Globus pallidus (tissue), 1 donor: ENCODE measurements around the gene PRICKLE2.

Source experiments
- DNase-seq: peaks from one replicate; pipeline ENCODE4 v3.0.0-alpha.2; 2015; ENCODE audit warnings: low spot score

Gene PRICKLE2

DNA sequence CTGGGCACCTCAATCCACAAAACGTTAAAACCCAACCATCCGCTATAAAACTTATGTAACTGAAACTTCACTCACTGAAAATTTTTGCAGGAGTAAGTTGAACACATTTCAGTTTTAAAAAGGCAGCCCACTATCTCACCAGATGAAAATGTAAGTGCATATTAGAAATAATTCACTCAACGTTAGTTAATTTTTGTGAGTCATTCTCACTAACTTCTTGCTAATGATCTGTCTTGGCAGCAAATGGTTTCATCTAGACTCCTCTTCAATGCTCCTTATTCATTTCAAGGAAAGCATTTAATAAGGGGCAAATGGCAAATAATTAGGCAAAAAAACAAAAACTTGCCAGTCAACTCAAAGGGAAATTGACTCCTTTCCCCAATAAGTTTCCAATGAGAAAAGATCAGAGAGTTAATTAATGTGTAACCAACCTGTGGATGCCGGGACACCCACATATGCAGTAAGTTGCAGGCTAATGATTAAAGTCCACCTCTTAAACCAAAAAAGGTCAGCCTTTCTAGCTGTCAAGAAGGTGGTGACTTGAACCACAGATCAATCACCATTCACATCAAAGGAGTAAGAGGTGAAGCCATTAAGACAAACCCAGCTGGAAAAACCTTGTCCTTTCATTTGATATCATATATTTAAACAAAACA lies 22.9 kb upstream of the PRICKLE2 start:
- no peak for DNase-seq

DNA sequence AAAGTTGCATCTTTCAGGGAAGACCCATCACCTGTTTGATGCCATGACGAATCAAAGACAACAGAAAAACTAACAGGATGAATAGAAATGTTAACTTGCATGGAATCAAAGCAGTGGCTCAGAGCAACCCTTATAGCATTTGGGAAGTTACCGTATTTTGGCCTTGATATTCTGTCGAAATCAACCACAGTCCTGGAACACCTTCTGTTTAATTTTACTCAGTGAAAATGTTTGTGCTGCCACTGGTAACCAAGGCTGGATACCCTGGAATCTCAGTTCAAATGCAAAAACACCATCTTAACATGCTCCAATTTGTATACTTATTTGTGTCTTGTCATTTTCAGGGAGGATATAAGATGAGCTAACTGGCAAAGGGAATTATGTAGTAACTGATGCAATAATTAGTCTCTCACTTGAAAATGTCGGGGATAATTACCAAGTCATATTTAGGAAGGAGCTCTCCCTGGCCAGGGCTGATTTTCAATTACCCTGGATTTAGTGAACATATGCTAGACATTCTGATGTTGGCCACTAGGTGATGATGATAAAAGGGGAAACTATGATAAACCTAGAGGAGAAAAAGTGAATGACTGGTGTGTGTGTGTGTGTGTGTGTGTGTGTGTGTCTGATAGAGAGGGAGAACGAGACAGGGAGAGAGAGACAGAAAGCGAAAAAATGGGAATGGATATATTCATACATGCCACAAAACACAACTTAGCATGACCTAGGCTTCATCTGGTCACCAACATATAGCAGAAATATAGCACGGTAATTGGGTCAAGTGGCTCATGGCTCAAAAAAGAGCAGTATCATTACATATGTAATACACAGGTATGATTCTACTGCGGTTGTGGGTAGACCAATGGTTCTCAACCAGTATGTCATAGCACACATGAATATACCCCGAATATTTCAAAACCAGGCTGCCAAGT lies 19.0 kb upstream of the PRICKLE2 start:
- no peak for DNase-seq

DNA sequence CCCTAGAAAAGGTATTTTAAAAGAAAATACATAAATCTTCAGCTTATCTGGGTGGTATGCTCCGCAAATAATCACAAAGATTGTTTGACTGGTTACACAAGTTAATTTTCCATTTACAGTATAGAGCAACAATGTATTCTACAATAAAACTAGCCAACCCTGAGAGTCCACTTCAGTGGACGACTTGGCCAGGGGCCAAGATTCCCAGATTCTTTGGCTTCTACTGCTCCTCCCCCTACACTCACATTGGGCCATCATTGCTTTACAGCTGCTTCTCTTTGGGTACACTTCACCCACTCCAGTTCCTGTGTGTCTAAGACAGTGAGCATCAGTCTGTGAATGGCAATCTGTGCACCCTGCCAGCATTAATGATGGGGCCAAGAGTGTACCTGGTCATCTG lies 17.2 kb upstream of the PRICKLE2 start:
- no peak for DNase-seq

DNA sequence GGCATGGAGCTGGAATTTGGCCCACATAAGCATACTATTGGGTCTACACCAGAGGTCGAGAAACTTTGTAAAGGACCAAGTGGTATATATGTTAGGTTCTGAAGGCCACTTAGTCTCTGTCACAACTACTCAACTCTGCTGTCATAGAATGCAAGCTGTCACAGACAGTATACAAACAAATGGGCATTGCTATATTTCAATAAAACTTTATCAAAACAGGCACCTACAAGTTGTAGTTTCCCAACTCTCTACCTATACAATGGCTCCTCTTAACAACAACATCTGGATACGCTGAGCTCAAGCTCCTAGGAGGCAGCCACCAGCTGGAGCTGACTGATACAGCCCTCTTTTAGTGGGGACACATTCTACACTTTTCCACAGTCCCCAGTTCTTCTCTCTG lies 15.7 kb upstream of the PRICKLE2 start:
- no peak for DNase-seq

DNA sequence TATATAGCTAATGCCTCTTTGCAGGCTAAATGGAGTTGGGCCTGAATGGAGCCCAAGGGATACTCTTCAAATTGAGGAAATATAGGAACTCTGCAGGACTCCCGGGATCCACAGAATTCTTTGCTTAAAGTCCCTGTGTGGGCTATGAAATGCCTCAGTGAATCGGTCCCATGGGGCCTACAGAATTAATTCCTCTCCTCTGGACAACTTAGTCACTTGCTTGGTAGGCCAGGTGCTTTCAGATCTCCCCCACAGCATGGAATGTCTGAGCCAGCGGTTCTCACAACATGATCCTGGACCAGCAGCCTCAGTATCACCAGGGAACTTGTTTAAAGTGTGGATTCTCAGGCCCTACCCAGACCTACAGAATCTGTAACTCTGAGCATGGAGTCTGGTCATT lies 15.1 kb upstream of the PRICKLE2 start:
- DNase-seq: no peak

DNA sequence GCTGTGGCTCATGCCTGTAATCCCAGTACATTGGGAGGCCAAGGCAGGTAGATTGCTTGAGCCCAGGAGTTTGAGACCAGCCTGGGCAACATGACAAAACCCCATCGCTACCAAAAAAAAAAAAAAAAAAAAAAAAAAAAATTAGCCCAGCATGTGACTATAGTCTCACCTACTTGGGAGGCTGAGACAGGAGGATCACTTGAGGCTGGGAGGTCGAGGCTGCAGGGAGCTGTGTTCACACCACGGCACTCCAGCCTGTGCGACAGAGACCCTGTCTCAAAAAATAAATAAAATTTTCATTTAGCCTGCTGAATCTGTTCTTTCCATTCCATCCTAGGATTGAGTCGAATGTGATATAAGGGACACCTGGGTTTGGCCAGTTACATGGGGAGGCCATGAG lies 14.6 kb upstream of the PRICKLE2 start:
- DNase-seq: no peak

DNA sequence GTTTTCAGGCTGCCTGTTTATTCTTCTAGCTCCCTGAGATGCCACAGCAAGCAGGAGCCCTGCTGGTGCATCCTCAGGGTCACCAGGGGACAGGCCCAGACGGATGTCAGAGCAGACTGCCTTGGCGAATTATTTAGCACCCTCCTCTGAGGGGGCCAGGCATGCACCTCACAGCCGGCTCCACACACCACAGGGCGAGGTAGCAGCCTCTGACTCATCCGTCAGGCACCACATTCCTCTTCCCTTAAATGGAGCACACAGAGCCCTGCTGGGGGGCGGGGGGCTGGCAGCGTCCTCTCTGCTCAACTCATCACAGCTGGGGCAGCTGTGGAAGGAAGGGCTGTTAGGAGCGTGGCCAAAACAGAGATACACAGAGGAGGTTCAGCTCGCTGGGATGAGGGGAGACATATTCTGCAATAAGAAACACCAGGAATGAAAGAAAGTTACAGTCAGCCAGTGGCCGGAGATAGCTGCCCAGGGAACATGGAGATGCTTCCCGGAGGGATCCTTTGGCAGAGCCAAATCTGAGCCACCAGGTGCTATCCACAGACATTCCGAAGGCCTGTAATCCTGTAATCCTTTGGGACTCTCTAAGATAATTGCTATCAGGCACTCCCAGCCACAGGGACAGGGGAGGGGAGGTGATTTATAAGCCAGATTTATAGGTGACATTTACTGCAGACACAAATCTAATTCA lies 13.9 kb upstream of the PRICKLE2 start:
- no peak for DNase-seq

DNA sequence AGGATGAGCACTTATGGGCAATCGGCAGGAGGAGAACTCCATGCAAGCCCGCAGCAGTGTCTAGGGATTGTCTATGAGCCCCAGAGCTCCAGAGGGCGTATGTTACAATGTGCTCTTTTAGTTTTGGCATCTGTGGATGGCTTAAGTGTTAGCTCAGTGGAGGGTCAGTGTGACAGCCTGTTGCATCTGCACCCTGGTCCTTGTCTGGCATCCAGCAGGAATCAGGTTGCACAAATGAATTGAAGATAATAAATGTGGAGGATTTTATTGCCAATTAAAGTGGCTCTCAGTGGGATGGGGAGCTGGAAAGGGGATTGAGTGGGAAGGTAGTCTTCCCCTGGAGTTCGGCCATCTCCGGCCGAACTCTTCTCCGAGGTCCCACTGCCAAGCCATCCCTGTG lies 11.8 kb upstream of the PRICKLE2 start:
- no peak for DNase-seq

DNA sequence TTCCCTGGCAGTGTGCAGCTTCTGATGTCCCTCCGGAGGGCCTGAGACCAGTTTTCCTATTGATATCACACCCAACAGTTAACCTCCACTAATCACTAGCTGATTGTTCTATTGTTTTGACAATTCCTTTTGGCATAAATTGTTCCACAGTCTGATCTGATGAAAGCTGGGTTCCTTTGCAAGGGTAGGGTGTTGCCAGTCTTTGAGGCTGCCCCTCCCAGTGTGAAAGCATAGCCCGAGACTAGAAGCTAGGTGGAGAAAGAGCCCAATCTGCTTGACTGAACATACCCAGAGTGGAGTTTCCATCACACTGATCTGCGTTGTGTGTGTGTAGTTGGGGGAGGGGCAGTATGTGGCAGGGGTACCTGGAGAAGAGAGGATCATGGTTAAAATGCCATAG lies 10.3 kb upstream of the PRICKLE2 start:
- no peak for DNase-seq

DNA sequence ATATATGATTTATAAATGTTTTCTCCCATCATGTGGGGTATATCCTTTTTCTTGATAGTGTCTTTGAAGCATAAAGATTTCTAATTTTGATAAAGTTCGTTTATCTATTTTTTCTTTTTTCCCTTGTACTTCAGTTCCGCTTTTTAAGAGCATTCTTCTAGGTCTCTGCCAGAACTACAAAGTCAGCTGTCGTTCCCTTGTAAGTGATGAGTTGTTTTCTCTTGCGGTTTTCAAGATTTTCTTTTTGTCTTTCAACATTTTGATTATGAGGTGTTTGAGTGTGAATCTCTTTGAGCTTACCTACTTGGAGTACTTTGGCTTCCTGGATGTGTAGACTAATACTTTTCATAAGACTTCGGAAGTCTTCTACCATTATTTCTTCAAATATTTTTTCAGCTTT lies 9.3 kb upstream of the PRICKLE2 start:
- no peak for DNase-seq

DNA sequence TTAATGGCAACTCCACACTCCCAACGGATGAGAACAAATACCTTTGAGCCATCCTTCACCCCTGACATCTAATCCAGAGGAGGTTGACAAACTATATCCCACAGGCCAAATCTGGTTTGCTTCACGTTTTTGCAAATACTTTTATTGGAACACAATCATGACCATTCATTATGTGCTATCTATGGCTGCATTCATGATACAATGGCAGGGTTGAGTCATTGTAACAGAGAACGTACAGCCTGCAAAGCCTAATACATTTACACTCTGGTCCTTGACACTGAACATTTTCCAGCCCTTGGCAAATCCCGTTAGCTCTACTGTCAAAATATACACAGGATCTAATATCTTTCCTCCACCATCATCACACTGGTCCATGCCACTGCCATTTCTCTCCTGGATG lies 7.6 kb upstream of the PRICKLE2 start:
- DNase-seq: no peak

DNA sequence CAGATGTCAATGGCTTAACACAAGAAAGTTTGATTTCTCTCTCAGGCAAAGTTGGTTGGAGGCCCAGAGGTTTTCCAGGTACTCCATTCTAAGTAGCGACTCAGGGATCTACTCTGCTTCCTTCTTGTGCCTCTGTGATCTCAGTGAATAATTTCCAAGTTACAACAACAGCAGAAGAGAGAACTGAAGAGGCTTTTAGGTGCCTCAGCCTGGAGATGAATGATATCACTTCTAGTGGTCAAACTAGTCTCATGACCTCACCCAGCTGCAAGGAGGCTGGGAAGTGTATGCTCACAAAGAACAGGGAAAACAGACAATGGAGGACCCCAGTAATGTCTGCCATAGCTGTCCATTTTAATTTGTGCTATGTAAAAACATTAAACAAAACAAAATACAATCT lies 4.6 kb upstream of the PRICKLE2 start:
- no peak for DNase-seq

DNA sequence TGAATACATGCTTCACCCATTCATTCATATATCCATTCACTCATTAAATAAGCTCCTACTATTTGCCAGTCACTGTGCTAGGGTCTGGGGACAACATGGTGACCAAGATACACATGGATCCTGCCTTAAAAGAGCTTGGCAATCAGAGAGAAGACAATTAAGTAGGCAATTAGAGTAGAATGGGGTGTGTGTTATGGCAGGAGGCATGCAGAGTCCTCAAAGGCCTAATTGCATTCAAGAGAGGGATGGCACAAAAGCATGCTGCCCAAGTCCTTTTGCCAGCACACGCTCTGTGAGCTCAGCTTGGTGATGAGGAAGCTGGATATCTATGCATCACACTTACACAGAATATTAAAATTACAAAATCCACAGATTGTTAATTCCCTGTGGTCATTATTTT lies 2.8 kb upstream of the PRICKLE2 start:
- no peak for DNase-seq

DNA sequence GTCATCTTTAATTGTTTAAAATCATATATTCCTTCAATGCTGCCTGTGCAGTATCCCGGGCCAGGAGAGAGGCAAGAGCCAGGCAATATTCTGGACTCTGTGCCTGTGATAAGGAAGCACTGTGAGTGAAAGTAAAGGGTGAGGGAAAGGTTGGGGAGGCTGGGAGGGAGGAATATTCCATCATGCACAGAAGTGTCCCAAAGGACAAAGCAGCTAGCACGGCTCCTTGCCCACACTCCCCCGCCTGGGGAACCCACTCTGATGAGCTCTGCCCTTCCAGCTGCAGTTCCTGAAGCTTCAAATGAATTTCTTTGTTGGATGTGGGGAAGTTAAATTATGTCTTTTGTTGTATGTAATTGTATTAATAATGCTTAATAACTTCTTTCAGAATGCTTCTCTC lies 1.5 kb upstream of the PRICKLE2 start:
- no peak for DNase-seq

DNA sequence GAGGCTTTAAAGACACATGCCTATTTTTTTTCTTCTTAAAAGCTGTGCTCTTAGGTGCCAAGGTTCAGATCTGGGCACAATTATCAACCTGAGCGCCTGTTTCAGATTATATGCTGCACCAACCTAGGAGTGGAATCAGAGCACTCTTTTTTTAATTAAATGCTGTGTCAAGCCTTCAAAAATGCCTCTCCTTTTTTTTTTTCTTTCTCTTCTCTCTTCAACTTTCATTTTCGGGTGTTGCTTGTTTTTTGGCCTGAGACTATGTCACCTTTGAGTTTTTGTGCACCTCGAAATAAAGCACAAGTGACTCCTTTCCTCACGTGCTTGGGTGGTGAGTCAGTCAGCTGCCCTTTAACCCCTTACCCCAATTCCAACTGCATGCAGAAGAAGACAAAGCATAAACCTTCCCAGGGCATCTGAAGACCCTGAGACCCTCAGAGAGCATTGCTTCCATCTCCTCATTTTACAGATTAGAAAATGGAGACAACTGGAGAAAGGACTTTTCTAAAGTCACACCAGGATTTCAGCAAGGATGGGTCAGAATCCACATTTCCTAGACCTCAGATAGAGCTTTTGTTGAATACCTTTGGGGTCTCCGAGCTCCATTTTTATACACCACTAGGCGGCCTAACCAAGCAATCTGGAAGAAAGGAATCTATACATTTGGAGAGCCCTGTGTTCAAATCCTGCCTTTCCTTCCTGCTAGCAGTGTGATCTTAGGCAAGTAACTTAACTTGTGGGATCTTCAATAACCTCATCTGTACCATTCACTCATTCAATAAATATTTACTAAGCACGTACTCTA lies 631 bp upstream of the PRICKLE2 start:
- DNase-seq: no peak

DNA sequence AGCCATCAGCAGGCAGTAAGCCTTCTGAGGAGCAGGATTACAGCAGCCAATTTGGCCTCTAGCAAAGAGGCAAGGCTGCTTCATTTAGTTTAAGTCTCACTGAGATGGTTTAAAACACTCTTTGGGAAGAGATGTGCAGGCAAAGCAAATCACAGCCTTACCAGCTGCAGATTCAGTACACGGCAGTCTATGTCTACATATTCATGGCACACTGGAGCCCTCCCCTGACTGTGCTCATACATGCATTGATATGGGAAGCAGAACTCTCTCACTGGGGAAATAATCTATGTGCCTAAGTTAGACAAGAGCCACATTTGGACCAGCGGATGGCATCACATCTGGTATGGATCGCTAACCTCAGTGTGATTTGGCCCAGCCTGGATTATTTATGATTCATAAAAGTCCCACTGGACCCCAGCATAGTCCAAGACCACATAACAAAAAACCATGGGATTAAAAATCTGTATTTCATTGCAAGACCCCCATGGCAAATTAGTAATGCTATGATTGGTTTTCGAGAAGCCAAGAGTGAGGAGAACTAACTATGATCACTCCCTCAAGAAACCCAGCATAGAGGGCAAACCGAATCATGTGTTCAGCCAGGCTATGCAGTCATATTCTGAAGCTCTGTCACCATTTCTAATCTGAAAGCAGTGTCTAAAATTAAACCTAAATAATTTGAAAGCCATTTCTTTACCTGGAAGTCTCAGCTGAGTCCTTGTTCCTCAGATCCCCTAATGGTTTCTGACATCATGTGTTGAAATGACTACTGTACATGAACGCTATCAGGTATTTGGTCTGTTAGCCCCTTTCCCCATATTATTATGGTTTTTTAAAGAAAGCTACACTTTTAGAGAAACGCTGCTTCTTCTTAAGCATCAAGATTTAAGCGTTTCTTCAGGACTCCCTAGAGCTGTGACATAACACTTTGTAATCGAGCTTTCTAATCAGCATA lies 1.2 kb downstream of the PRICKLE2 start:
- peak; percentile 75 for DNase-seq

DNA sequence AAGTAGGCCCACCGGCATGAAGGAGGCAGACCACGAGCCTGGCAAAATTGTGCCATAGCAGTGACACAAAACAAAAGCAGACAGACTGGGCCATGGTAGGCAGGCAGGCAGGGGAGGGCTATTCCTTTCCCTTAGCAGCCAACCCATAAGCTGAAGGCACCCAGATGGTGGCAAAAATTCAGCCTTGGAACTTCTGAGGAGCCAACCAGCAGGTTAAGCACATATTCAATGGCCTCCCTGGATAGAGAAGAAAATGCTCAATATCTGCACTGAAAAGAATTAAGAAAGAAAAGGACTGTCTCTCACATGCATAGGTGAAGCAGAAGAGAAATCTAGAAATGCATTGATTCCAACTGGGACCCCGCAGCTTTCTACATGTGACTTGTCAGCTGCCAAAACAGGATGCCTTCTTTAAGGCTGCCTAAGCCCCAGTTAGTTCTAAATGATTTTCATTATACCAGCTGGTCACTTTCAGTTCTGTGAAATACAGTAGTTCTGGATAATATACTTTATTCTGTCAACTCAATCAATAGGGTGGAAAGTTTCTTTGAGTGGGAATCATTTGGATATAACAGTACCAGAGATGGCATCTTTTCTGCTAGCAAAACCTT lies 2.7 kb downstream of the PRICKLE2 start:
- no peak for DNase-seq

DNA sequence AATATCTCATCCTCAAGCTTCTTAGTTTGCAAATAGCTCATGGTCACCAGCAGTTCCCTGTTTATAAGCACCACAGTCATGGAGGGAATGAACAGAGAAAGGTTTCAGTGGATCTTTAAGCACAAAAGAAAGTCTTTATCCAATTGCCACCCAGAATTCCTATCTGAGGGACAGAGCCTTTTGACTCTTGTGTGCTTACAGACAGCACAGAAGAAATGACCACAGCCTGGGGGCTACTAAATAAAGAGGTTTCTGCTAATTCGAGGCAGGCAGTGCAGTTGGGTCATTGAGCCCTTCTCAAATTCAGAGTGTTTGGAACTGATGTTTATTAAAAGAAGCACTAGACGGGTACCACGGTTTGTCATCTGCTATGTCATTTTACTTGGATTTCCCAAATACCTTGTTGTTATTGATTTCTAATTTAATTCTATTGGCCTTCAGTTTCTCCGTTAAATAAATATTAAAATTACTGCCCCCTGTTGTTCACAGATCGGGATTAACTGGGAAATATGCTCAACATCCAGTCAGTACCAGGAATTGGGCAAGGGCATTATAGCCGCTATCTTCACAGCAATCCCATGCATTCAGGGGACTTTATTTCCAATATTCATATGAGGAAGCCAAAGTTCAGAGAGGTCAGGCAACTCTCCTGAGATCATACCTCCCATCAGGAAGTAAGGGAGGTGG lies 3.6 kb downstream of the PRICKLE2 start:
- no peak for DNase-seq

DNA sequence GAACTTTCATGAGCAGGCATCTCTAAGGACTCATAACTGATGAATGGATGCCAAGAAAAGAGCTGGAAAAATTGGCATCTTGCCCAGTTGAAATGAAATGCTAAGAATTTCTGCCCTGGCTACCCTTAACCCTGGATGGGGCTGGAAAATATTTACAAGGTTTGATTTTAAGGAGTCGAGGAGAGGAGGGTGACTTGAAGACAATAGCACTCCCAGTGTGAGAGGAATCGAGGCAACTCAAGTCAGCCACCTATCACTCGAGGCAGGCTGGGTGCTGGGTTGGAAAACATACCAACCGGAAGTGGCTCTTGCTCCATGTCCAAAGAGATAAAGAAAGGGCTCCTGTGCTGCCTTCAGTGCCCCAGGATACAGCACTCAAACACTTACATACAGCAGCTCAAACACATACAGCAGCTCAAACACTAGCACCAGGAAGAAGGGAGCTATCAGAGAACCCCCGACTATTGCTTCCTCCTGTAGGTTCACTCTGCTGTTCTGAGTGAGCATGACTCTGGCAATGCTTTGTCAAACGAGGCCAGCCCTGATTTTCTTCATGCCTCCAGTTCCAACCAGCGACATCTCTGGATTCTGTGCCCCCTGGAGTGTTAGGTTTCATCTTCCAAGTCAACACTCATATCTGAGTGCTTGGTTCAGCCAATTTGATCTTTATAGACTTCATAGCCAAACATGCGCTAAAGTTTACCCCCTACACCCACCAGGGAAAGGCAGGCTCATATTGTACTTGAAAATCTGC lies 4.9 kb downstream of the PRICKLE2 start:
- DNase-seq: no peak
